ENCODE measurements around the gene DCTN4. TPM values are rescaled to one million over a fixed set of nuclear protein-coding genes. Genes with fewer than 3 reads are reported as not detected.

The DCTN4 gene
- total RNA-seq, 1 donor from 2014 or later, result 96.2 TPM

GRCh38 chr5:150665044-150665443, 93.8 kb downstream of the DCTN4 start:
- no peak for DNase-seq

- DNase-seq, result no peak
These were observed 94.9 kb downstream of the DCTN4 start for GRCh38 chr5:150663936-150664335.

GRCh38 chr5:150662731-150663516, 95.9 kb downstream of the DCTN4 start:
- DNase-seq, result no peak

- DNase-seq, result no peak
These were observed 96.8 kb downstream of the DCTN4 start for GRCh38 chr5:150661821-150662596.

- DNase-seq, result no peak
These were observed 97.7 kb downstream of the DCTN4 start, which contains the start of gene MYOZ3 for GRCh38 chr5:150661086-150661485. TSS of gene MYOZ3 (plus strand) at chr5:150661251. CDS start at chr5:150662942, 1,691 bp downstream.

- DNase-seq, result no peak
These were observed 98.5 kb downstream of the DCTN4 start for GRCh38 chr5:150660108-150660831.

- DNase-seq, result no peak
These were observed 99.3 kb downstream of the DCTN4 start for GRCh38 chr5:150659360-150660107.

GRCh38 chr5:150658699-150659265, 100.0 kb downstream of the DCTN4 start:
- no peak for DNase-seq

Other genes starting within 250 kb of the DCTN4 start
- gene SYNPO, start 118.4 kb downstream of the DCTN4 start, total RNA-seq, result 5.8 TPM
- 1.7 TPM for gene MYOZ3, start 97.8 kb downstream of the DCTN4 start, total RNA-seq
- 27.6 TPM for gene RBM22, start 58.0 kb downstream of the DCTN4 start, total RNA-seq
- 1.7 TPM for gene SMIM3, start 19.7 kb upstream of the DCTN4 start, total RNA-seq
- not detected for gene IRGM, start 87.5 kb upstream of the DCTN4 start, total RNA-seq
- 89.4 TPM for gene ZNF300, start 146.0 kb upstream of the DCTN4 start, total RNA-seq